GM18868 (cell line): ENCODE results near the gene SCRN2.

Experiments
- ATAC-seq: cut with Tn5 transposase; IDR thresholded peaks from one replicate; pipeline ENCODE4 v1.9.1; 2021; ENCODE audit warnings: mild to moderate bottlenecking, moderate library complexity; ENCODE audit not compliant: unreplicated experiment

The SCRN2 gene

GRCh38 chr17:47872019-47872650, 31.1 kb upstream of the SCRN2 start:
- no peak for ATAC-seq

GRCh38 chr17:47871048-47871447, 30.0 kb upstream of the SCRN2 start:
- no peak for ATAC-seq

- no peak for ATAC-seq
Observed at GRCh38 chr17:47870056-47870455, 29.0 kb upstream of the SCRN2 start.

- no peak for ATAC-seq
Observed at GRCh38 chr17:47869114-47869513, 28.0 kb upstream of the SCRN2 start.

GRCh38 chr17:47867813-47868533, 26.9 kb upstream of the SCRN2 start:
- ATAC-seq, result no peak

- ATAC-seq, result no peak
Observed at GRCh38 chr17:47866941-47867340, 25.9 kb upstream of the SCRN2 start.

GRCh38 chr17:47864791-47865216, 23.7 kb upstream of the SCRN2 start:
- ATAC-seq, result no peak

GRCh38 chr17:47862621-47863440, 21.8 kb upstream of the SCRN2 start:
- ATAC-seq, result no peak

GRCh38 chr17:47860386-47860785, 19.3 kb upstream of the SCRN2 start:
- ATAC-seq, result no peak

- no peak for ATAC-seq
Observed at GRCh38 chr17:47857551-47858455, 16.7 kb upstream of the SCRN2 start.

GRCh38 chr17:47856830-47857229, 15.8 kb upstream of the SCRN2 start:
- ATAC-seq, result no peak

GRCh38 chr17:47855737-47856136, 14.7 kb upstream of the SCRN2 start:
- ATAC-seq, result no peak

- ATAC-seq, result no peak
Observed at GRCh38 chr17:47853616-47854015, 12.5 kb upstream of the SCRN2 start.

- no peak for ATAC-seq
Observed at GRCh38 chr17:47852113-47852949, 11.3 kb upstream of the SCRN2 start.

GRCh38 chr17:47851764-47852112, 10.7 kb upstream of the SCRN2 start:
- ATAC-seq, result no peak

GRCh38 chr17:47850692-47851573, 9.9 kb upstream of the SCRN2 start, which contains the start of gene SP6:
SP6 (minus strand) TSS chr17:47851163; CDS start chr17:47848429, 2,734 bp downstream.
- no peak for ATAC-seq

GRCh38 chr17:47850373-47850691, 9.3 kb upstream of the SCRN2 start:
- ATAC-seq, result no peak

GRCh38 chr17:47848198-47848513, 7.1 kb upstream of the SCRN2 start:
- ATAC-seq, result no peak
